ENCODE measurements around the gene BCL11B.

Gene BCL11B

GRCh38 chr14:99177046-99177655 lies 94.8 kb downstream of the BCL11B start:
- DNase-seq: no peak

- no peak for DNase-seq
Observed at GRCh38 chr14:99176156-99176945, 95.6 kb downstream of the BCL11B start.

GRCh38 chr14:99175331-99176155 lies 96.5 kb downstream of the BCL11B start:
- DNase-seq: no peak

- DNase-seq: no peak
Observed at GRCh38 chr14:99174770-99175319, 97.2 kb downstream of the BCL11B start.

- DNase-seq: no peak
Observed at GRCh38 chr14:99174081-99174769, 97.8 kb downstream of the BCL11B start.

- no peak for DNase-seq
Observed at GRCh38 chr14:99173506-99173905, 98.5 kb downstream of the BCL11B start.

- DNase-seq: no peak
Observed at GRCh38 chr14:99173086-99173485, 98.9 kb downstream of the BCL11B start.

- DNase-seq: no peak
Observed at GRCh38 chr14:99171396-99171795, 100.6 kb downstream of the BCL11B start.

GRCh38 chr14:99169776-99170356 lies 102.1 kb downstream of the BCL11B start:
- DNase-seq: no peak

GRCh38 chr14:99168330-99168729 lies 103.7 kb downstream of the BCL11B start:
- no peak for DNase-seq

GRCh38 chr14:99166506-99166905 lies 105.5 kb downstream of the BCL11B start:
- no peak for DNase-seq

- no peak for DNase-seq
Observed at GRCh38 chr14:99164712-99165111, 107.3 kb downstream of the BCL11B start.

GRCh38 chr14:99163446-99163845 lies 108.6 kb downstream of the BCL11B start:
- no peak for DNase-seq

- no peak for DNase-seq
Observed at GRCh38 chr14:99159341-99160340, 112.4 kb downstream of the BCL11B start.

- DNase-seq: no peak
Observed at GRCh38 chr14:99158646-99159165, 113.3 kb downstream of the BCL11B start.

- DNase-seq: no peak
Observed at GRCh38 chr14:99158150-99158549, 113.8 kb downstream of the BCL11B start.

- no peak for DNase-seq
Observed at GRCh38 chr14:99157676-99158075, 114.3 kb downstream of the BCL11B start.

- DNase-seq: no peak
Observed at GRCh38 chr14:99157246-99157645, 114.8 kb downstream of the BCL11B start.

- no peak for DNase-seq
Observed at GRCh38 chr14:99156814-99157213, 115.2 kb downstream of the BCL11B start.

GRCh38 chr14:99156090-99156425 lies 115.9 kb downstream of the BCL11B start:
- DNase-seq: no peak

Data from fibroblast of upper back skin (primary cell).